ENCODE results near the gene NUMA1. TPM values are rescaled to one million over a fixed set of nuclear protein-coding genes. Genes with fewer than 3 reads are reported as not detected.

NUMA1 gene, protein sequence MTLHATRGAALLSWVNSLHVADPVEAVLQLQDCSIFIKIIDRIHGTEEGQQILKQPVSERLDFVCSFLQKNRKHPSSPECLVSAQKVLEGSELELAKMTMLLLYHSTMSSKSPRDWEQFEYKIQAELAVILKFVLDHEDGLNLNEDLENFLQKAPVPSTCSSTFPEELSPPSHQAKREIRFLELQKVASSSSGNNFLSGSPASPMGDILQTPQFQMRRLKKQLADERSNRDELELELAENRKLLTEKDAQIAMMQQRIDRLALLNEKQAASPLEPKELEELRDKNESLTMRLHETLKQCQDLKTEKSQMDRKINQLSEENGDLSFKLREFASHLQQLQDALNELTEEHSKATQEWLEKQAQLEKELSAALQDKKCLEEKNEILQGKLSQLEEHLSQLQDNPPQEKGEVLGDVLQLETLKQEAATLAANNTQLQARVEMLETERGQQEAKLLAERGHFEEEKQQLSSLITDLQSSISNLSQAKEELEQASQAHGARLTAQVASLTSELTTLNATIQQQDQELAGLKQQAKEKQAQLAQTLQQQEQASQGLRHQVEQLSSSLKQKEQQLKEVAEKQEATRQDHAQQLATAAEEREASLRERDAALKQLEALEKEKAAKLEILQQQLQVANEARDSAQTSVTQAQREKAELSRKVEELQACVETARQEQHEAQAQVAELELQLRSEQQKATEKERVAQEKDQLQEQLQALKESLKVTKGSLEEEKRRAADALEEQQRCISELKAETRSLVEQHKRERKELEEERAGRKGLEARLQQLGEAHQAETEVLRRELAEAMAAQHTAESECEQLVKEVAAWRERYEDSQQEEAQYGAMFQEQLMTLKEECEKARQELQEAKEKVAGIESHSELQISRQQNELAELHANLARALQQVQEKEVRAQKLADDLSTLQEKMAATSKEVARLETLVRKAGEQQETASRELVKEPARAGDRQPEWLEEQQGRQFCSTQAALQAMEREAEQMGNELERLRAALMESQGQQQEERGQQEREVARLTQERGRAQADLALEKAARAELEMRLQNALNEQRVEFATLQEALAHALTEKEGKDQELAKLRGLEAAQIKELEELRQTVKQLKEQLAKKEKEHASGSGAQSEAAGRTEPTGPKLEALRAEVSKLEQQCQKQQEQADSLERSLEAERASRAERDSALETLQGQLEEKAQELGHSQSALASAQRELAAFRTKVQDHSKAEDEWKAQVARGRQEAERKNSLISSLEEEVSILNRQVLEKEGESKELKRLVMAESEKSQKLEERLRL (N-terminal part only)
- 100 to 1,000 TPM; 163 to 272 (median 202) TPM for total RNA-seq

DNA sequence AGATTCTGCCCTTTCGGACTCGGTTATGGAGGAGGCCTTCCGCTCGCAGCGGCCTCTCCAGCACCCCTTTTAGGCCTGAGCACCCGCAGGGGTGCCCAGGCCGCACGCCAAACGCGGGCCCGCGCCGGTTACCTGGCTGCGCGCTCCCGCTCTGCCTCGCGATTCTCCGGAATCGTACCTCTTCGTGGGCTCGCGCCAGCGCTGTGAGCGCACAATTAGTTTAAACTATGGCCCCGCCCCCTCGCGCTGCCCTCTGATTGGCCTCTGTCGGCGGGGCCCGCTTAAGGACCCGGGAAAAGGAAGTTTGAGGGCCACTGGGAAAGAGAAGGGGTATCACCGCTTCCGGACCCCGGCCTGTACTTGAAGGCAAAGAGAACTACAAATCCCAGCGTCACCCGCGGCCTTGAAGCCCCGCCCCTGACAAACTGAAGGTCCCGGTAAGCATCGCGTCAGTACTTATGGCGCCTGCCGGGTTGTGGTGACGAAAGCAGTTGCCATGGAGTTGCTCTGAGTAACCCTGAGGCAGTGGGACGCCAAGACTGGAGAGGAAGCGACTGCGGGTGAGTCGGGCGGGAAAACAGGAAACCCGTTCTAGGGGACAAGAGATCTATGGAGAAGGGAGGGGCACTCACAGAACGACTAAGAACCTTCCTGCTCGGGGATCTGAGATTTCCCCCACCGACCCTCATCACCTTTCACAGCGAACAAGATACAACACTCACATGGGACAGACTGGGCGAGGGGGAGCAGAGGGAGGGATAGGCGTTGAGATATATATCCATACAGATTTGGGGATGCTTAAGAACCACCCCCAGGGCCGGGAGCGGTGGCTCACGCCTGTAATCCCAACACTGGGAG is at the start of gene NUMA1, which contains the start of gene LRRC51:
NUMA1 (minus strand) TSS at position 217 of the 858 bp plus-strand sequence. CDS start 44,599 bp downstream, outside the sequence.
LRRC51 (plus strand) TSS at position 525 of the 858 bp plus-strand sequence. CDS start 8,234 bp downstream, outside the sequence.
- H3K9me3 ChIP-seq: no peaks in the 10 kb centered on the region
- TF ChIP-seq CTCF (IDR thresholded peaks at IDR 0.05 in 4 of 5, conservative IDR thresholded peaks at IDR 0.05 in 1 of 5) (no peak), POLR2A (IDR thresholded peaks at IDR 0.05) (peak; percentile 71 to 78)
- ATAC-seq: peak; percentile 96 to 98
- H3K4me1 ChIP-seq: peaks cover 14 to 19% of the 10 kb centered on the region in 2 donors
- peak within 1 kb of the TSS; percentile 69 to 96 (median 93) for H3K4me3 ChIP-seq
- DNase-seq: peak; percentile 99 to 100
- in situ Hi-C loops (cut with MboI; ENCODE audit: low sequenced_read_pairs in 4 of 4) (no loop called here), intact Hi-C loops (cut with DNase I; ENCODE audit: low total_unique reads) (loop anchor here (1.0 kb wide), 4 partner anchors 23 to 152 kb away; partner anchors contain the start of genes ANAPC15, LAMTOR1 and XNDC1N)
- no peaks in the 10 kb centered on the region for H3K27me3 ChIP-seq
- H3K27ac ChIP-seq: peak within 1 kb of the TSS; percentile 87 to 98 (median 94)
- no peaks in the 10 kb centered on the region for H3K36me3 ChIP-seq

DNA sequence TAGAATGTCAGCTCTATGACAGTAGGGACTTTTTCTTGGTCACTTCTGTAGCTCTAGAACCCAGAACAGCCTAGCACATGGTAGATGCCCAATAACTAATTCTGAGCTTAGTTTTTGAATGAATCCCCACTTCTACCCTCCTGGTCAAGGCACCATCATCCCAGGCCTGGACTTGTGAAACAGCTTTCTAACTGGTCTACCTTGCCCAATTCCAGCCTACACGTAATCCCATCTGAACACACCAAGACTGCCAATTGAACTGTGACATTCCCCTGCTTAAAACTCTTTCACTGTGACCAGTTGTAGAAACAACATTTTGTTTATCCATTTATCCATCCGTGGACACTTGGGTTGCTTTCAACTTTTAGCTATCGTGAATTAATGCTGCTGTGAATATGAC is 49.0 kb upstream of the NUMA1 start:
- no peak for TF ChIP-seq CTCF (IDR thresholded peaks at IDR 0.05 in 4 of 5, conservative IDR thresholded peaks at IDR 0.05 in 1 of 5)
- TF ChIP-seq POLR2A (IDR thresholded peaks at IDR 0.05): no peak
- Histone ChIP-seq H3K27ac (no peak overlapping the region), H3K9me3 (no peaks in the 10 kb centered on the region), H3K4me3 (no peak overlapping the region), H3K4me1 (no peaks in the 10 kb centered on the region), H3K36me3 (no peaks in the 10 kb centered on the region), H3K27me3 (no peaks in the 10 kb centered on the region)
- no peak for DNase-seq
- intact Hi-C loops (cut with DNase I; ENCODE audit: low total_unique reads) (no loop called here), in situ Hi-C loops (cut with MboI; ENCODE audit: low sequenced_read_pairs in 4 of 4) (no loop called here)
- no peak for ATAC-seq

DNA sequence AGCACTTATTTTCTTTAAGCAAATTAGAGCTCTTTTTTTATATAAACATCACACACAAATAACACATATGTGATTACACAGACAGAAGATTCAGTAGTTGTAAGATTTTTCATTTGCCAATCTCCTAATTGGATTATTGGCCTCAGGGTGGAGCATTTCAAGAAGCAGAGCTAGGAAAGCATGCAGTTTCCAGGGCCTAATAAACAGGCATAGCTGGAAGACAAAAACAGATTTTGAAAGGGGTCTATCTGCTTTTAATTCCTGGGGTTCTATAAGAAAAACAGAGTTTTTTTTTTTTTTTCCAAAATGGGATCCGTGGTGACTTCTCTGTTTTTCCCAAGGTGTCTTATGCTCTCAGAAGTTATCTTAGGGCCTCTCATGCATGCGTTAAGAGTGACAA is 47.6 kb upstream of the NUMA1 start:
- no peaks in the 10 kb centered on the region for H3K9me3 ChIP-seq
- TF ChIP-seq CTCF (IDR thresholded peaks at IDR 0.05 in 4 of 5, conservative IDR thresholded peaks at IDR 0.05 in 1 of 5) (no peak), POLR2A (IDR thresholded peaks at IDR 0.05) (no peak)
- H3K36me3 ChIP-seq: no peaks in the 10 kb centered on the region
- intact Hi-C loops (cut with DNase I; ENCODE audit: low total_unique reads) (no loop called here), in situ Hi-C loops (cut with MboI; ENCODE audit: low sequenced_read_pairs in 4 of 4) (no loop called here)
- no peak overlapping the region for H3K27ac ChIP-seq
- ATAC-seq: no peak
- H3K4me1 ChIP-seq: no peaks in the 10 kb centered on the region
- no peak overlapping the region for H3K4me3 ChIP-seq
- no peaks in the 10 kb centered on the region for H3K27me3 ChIP-seq
- DNase-seq: no peak

Data from gastrocnemius medialis (tissue), 4 donors.